ENCODE data around the gene CD302. TPM values are rescaled to one million over a fixed set of nuclear protein-coding genes. Genes with fewer than 3 reads are reported as not detected.

CD302 gene
- total and polyA plus RNA-seq, 2 of the 4 experiments (the other 2 are of a cell fraction), result 3.8 to 4.0 TPM

DNA sequence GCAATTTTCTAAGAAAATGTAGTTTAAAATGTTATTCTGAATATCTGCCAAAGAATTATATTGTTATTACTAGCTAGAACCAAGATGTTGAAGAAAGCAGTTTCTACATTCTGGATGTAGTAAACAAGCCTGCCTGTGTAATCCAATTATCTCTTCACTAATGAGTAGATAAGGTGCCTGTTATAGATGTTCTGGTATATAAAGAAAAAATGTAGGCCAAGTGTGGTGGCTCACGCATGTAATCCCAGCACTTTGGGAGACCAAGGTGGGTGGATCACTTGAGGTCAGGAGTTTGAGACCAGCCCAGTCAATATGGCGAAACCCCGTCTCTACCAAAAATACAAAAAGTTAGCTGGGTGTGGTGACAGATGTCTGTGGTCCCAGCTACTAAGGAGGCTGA, 28.9 kb downstream of the CD302 start:
- H4K91ac ChIP-seq (ENCODE audit: insufficient read depth, low read depth, low read length), result no peak overlapping the region
- TSS peak; percentile 64 for BruUV-seq (replicated peaks)
- H3K9ac ChIP-seq (ENCODE audit: low read depth, low read length), result no peak overlapping the region
- dilution Hi-C loops (cut with HindIII; ENCODE audit: low sequenced_read_pairs, unreplicated experiment) (no loop called here), in situ Hi-C loops (cut with MboI; ENCODE audit: low sequenced_read_pairs) (no loop called here), intact Hi-C loops (cut with micrococcal nuclease) (no loop called here)
- no peak overlapping the region for H4K5ac ChIP-seq (ENCODE audit: low read depth, low read length)
- H3K27me3 ChIP-seq (ENCODE audit: control insufficient read depth, insufficient read depth, low read length), result no peaks in the 10 kb centered on the region
- WGBS, 2 experiments (ENCODE audit: extremely low coverage in 2 of 2, insufficient read length in 1 of 2), result no CpG with 5 or more reads among the region's 3 CpGs
- H4K20me1 ChIP-seq (ENCODE audit: insufficient read depth, low read length), result no peaks in the 10 kb centered on the region; the same call in 1 of the 2 replicates
- H3K9me1 ChIP-seq (ENCODE audit: insufficient read depth, low read length), result no peaks in the 10 kb centered on the region
- TF ChIP-seq, protein P1, sequence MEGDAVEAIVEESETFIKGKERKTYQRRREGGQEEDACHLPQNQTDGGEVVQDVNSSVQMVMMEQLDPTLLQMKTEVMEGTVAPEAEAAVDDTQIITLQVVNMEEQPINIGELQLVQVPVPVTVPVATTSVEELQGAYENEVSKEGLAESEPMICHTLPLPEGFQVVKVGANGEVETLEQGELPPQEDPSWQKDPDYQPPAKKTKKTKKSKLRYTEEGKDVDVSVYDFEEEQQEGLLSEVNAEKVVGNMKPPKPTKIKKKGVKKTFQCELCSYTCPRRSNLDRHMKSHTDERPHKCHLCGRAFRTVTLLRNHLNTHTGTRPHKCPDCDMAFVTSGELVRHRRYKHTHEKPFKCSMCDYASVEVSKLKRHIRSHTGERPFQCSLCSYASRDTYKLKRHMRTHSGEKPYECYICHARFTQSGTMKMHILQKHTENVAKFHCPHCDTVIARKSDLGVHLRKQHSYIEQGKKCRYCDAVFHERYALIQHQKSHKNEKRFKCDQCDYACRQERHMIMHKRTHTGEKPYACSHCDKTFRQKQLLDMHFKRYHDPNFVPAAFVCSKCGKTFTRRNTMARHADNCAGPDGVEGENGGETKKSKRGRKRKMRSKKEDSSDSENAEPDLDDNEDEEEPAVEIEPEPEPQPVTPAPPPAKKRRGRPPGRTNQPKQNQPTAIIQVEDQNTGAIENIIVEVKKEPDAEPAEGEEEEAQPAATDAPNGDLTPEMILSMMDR (conservative IDR thresholded peaks at IDR 0.05; ENCODE audit: low read depth, low read length), result no peak
- TF ChIP-seq, protein P2, sequence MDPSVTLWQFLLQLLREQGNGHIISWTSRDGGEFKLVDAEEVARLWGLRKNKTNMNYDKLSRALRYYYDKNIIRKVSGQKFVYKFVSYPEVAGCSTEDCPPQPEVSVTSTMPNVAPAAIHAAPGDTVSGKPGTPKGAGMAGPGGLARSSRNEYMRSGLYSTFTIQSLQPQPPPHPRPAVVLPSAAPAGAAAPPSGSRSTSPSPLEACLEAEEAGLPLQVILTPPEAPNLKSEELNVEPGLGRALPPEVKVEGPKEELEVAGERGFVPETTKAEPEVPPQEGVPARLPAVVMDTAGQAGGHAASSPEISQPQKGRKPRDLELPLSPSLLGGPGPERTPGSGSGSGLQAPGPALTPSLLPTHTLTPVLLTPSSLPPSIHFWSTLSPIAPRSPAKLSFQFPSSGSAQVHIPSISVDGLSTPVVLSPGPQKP (IDR thresholded peaks at IDR 0.05; ENCODE audit: borderline replicate concordance, low read depth, low read length), result no peak
- TF ChIP-seq MXI1 (IDR thresholded peaks at IDR 0.05; ENCODE audit: borderline replicate concordance, low read depth, low read length), result no peak
- TF ChIP-seq RCOR1 (IDR thresholded peaks at IDR 0.05; ENCODE audit: insufficient replicate concordance, low read length), result no peak
- no peak for TF ChIP-seq RAD21 (IDR thresholded peaks at IDR 0.05; ENCODE audit: low read length)
- TF ChIP-seq, protein P3, sequence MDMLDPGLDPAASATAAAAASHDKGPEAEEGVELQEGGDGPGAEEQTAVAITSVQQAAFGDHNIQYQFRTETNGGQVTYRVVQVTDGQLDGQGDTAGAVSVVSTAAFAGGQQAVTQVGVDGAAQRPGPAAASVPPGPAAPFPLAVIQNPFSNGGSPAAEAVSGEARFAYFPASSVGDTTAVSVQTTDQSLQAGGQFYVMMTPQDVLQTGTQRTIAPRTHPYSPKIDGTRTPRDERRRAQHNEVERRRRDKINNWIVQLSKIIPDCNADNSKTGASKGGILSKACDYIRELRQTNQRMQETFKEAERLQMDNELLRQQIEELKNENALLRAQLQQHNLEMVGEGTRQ (IDR thresholded peaks at IDR 0.05; ENCODE audit: low read depth, low read length), result no peak
- no peak for TF ChIP-seq POLR2A (IDR thresholded peaks at IDR 0.05; ENCODE audit: low read depth, low read length)
- TF ChIP-seq MAFK (IDR thresholded peaks at IDR 0.05; ENCODE audit: low read depth, low read length), result no peak
- no peak for TF ChIP-seq CEBPB (IDR thresholded peaks at IDR 0.05; ENCODE audit: low read depth, low read length)
- TF ChIP-seq FOS (IDR thresholded peaks at IDR 0.05; ENCODE audit: low read depth, low read length), result no peak
- no peak for TF ChIP-seq SMC3 (IDR thresholded peaks at IDR 0.05; ENCODE audit: low read depth, low read length)
- TF ChIP-seq BHLHE40 (IDR thresholded peaks at IDR 0.05; ENCODE audit: low read depth, low read length), result no peak
- no peak for TF ChIP-seq MAZ (IDR thresholded peaks at IDR 0.05; ENCODE audit: borderline replicate concordance, low read depth, low read length)
- TF ChIP-seq CHD1 (IDR thresholded peaks at IDR 0.05; ENCODE audit: low read depth, low read length), result no peak
- no peak for TF ChIP-seq NFE2L2 (IDR thresholded peaks at IDR 0.05; ENCODE audit: low read depth, low read length)
- no peak for TF ChIP-seq RFX5 (IDR thresholded peaks at IDR 0.05; ENCODE audit: low read depth, low read length)
- no peaks in the 10 kb centered on the region for H3K9me3 ChIP-seq (ENCODE audit: control insufficient read depth, insufficient read depth, low read length)
- no peak overlapping the region for H2BK5ac ChIP-seq (ENCODE audit: low read depth, low read length, poor library complexity, severe bottlenecking)
- no peak overlapping the region for H2AK9ac ChIP-seq (replicated peaks; ENCODE audit: low read depth, low read length, poor library complexity)
- H3K4me2 ChIP-seq (ENCODE audit: low read depth, low read length), result no peak overlapping the region
- no peak overlapping the region for H3K27ac ChIP-seq (ENCODE audit: insufficient read depth, low read length)
- H3K18ac ChIP-seq (ENCODE audit: low read depth, low read length), result no peak overlapping the region
- no peak overlapping the region for H3K14ac ChIP-seq (replicated peaks; ENCODE audit: low read depth, low read length)
- ATAC-seq (ENCODE audit: low read depth) (no peak), DNase-seq (no peak)
- H2AK5ac ChIP-seq (ENCODE audit: low read depth, low read length), result no peak overlapping the region
- H3K79me1 ChIP-seq (ENCODE audit: low read depth in 1 of 2, low read length in 2 of 2), result peaks cover 5 to 16% of the 10 kb centered on the region in 2 experiments
- no peak overlapping the region for H2AFZ ChIP-seq (replicated peaks; ENCODE audit: low read length, poor library complexity)
- no peaks in the 10 kb centered on the region; the same call in 1 of the 2 replicates for H3K4me1 ChIP-seq (ENCODE audit: control insufficient read depth, insufficient read depth, low read length)
- H2BK120ac ChIP-seq (ENCODE audit: low read depth, low read length), result no peak overlapping the region
- no peak overlapping the region for H4K8ac ChIP-seq (ENCODE audit: low read depth in 2 of 2, low read length in 2 of 2)
- ChIA-PET CTCF (no interaction called here), POLR2A (ENCODE audit: unreplicated experiment) (no interaction called here)
- H2BK20ac ChIP-seq (ENCODE audit: low read depth, low read length), result no peak overlapping the region
- H2BK15ac ChIP-seq (ENCODE audit: low read depth, low read length), result no peak overlapping the region
- H3K56ac ChIP-seq (ENCODE audit: extremely low read depth, insufficient read depth, low read length), result no peak overlapping the region
- H3K23ac ChIP-seq (ENCODE audit: low read depth, low read length), result no peak overlapping the region
- no peak overlapping the region for H3K4me3 ChIP-seq (ENCODE audit: insufficient read depth, low read depth, low read length)
- H3K4ac ChIP-seq (ENCODE audit: low read depth, low read length), result no peak overlapping the region
- peaks cover 13% of the 10 kb centered on the region for H3K36me3 ChIP-seq (ENCODE audit: control insufficient read depth, insufficient read depth, low read length)
